ENCODE data around the gene XRCC3.
A peak's percentile ranks its signal among the peaks of the same experiment; 100 is the strongest.

The XRCC3 gene

GRCh38 chr14:103725001-103725682 lies 9.9 kb upstream of the XRCC3 start:
- DNase-seq, result no peak

DNA sequence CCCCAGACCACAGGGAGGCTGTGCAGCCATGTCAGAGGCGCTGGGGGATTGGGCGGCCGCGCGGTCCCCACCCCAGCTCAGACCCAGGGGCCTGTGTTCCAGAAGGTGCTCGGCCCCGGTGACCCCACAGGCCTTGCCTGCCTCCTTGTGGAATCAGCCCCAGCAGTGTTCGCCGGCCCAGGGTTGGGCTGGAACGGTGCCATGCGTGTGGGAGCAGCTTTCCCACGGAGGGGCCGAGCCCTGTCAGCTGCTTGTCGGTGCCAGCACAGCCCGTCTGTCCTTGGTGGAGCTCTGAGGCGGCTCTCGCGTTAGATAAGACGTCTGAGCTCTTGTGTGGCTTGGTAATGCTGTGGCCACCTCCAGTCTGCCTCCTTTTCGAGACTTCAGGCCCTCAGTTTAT lies 8.9 kb upstream of the XRCC3 start:
- no peak for DNase-seq

- no peak for DNase-seq
Observed at GRCh38 chr14:103723748-103724081, 8.5 kb upstream of the XRCC3 start.

- peak in 1 of 2 experiments; percentile 9 for DNase-seq
Observed at GRCh38 chr14:103721334-103722120, 6.3 kb upstream of the XRCC3 start.

DNA sequence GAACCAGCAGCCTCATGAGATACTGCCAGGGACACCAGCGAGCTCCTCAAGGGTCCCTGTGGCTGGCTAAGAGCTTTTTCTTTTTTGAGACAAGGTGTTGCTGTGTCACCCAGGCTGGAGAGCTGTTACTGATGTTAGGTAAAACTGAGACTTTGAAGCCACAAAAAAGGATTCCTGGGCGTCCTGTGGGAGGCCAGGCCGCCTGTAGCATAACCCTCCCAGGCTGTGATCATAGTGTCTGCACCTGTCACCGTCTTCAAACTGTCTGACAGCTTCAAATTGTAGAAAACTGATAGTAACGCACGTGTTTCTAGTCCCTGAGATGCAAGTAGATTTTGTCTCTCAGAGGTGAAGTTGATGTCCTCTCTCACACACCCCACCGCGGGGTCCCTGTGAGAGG lies 4.5 kb upstream of the XRCC3 start:
- no peak for DNase-seq

- no peak for DNase-seq
Observed at GRCh38 chr14:103718572-103718971, 3.3 kb upstream of the XRCC3 start.

GRCh38 chr14:103716899-103717411 lies 1.7 kb upstream of the XRCC3 start:
- no peak for DNase-seq

DNA sequence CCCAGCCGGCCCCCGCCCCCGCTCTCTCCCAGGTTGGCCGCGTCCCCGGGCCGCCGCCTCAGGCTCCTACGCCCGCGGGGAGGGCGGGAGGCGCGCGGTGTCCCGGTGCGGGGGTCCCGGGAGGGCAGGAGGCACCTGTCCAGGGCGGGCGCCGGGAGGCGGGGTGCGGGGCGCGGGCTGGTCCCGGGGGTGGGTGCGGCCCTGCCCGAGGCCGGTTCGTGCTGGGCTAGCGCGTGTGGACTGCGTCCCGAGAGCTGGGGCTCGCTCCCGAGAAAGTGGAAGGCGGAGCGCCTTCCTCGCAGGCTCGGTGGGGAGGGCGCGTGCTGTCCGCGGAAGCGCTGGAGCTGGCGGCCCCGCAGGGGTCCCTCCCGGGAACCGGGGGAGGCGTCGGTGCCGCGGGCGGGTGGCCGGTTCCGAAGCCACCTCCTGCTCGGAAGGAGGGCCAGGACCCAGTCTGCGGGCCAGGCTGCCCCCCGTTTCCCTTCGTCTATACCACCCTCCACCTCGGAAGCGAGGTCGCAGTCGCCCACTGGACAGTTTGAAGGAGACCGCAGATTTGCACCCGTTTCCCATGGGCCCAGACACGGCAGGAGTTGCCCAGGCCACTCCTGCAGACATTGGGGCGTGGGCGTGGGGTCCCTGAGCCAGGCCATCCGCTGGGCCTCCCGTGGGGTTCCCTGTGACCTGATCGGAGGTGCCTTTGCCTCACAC lies 995 bp upstream of the XRCC3 start:
- peak in 1 of 2 experiments; percentile 24 for DNase-seq

DNA sequence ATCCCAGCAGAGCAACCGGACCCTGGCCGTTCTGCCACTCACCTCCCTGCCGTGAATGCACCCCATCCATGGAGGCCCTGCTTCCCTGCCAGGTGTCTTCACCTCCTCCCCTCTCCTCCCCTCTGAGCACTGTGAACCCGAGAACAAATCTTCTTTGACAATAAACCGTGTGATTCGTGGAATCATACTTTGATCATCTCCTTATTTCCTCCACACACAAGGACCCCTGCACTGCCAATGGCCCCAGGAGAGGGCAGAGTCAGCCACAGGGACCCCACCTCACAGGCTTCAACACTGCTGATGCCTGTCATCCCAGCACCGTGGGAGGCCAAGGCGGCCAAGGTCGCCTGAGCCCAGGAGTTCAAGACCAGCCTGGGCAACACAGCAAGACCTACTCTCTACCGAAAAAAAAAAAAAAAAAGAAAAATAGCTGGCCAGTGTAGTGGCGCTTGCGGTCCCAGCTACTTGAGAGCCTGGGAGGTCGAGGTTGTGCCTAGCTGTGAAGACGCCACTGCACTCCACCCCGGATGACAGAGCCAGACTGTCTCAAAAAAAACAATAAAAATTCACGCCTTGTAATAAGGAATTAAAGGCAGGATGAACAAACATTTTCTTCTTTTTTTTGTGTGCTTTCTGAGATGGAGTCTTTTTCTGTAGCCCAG lies 1.1 kb downstream of the XRCC3 start:
- no peak for DNase-seq

DNA sequence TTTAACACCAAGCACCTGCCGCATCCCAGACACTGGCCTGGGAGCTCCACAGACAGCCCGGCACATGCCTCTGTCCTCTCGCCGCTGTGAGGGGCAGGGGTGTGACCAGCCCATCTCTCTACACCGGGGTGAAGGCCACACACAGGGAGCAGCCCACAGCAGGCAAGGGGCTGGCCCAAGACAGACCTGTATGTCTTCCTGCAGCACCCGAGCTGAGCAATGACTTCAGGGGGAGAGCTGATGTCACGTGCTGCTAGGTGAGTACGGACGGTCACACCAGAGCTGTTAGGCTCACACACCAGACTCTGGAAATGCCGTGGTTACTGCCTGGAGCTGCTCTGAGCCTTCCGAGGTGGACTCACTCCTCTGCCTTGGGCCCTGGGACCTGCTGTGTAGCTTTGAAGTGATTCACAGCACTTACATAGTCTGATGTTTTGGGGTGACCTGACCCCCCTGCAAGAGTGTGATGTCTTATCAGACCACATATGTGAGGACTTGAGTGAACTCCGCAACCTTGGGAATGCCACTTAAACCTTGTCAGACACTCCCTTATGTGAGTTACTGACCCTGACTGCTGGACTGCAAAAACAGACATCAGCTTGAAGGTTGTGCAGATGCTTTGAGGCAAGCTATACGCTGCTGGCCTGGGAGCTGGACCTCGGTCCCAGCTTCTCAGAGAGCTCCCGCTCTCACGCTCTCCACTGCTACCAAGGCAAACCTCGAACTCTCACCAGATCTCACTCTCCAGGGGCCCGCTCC lies 1.8 kb downstream of the XRCC3 start:
- no peak for DNase-seq

DNA sequence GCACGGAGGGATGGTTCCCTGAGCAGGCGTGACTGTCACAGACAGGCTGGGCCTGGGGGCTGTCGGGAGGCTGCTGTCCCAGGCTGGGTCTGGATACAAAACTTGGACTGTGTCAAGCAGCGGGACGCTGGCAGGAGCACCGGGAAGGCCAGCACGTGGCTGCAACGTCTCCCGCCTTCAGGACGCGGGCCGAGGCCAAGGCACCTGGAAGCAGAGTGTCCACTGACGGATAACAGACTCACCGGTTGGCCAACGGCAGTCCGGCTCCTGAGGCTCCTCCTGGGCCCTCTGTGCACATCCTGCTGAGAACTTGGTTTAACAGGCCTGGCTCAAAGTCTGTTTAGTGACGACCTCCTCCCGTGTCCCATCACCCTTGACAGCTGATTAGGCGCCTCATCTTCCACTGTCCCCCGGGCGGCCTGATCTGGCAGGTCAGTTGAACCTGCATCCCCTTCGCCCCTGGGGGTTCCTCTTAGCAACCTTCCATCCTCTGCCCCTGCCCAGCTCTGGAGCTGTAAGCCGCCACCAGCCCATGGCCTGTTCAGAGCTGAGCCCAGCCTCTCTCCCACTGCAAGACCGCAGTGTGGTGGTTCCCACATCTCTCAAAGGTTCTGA lies 2.5 kb downstream of the XRCC3 start:
- DNase-seq, result no peak

DNA sequence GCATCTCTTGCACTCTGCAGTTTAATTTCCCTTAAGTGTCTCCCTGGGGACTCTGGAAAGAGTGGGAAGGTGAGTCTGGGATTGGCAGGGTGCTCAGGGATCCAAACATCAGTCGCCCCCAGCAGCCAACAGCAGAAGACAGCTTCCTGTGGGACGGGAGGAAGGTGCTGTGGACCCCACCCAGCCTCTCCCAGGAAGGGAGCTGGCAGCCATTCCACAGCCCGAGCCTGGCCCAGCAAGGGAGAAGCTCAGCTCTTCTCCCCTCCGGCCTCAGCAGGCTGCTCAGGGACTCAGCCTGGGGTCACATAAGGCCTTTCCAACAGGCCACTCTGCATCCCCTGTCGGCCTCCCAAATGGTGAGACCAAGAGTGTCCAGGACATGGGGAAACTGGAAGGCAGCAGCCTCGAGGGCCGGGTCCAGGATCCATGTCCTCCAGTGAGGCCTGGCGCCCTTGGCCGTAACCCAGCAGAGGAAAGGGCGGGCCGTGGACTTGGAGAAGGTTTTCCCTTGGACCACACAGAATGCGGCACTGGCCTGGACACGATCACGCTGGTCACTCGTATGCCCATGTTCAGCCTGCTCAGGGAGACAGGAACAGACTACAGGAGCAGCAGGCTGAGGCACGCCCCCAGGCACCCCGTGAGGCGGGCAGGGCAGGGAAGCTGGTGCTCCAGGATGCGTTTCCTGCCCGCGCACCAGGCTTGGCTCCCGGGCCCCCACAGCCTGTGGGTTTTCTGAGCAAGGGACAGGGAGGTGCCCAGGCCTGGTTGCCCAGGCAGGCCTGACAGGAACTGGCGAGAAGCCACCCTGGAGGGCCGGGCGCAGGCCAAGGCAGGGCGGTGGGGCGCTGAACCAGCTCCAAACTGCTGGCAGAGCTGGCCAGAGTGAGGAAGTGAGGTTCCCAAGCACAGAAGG lies 3.5 kb downstream of the XRCC3 start:
- no peak for DNase-seq

GRCh38 chr14:103710771-103711377 lies 4.4 kb downstream of the XRCC3 start:
- no peak for DNase-seq

DNA sequence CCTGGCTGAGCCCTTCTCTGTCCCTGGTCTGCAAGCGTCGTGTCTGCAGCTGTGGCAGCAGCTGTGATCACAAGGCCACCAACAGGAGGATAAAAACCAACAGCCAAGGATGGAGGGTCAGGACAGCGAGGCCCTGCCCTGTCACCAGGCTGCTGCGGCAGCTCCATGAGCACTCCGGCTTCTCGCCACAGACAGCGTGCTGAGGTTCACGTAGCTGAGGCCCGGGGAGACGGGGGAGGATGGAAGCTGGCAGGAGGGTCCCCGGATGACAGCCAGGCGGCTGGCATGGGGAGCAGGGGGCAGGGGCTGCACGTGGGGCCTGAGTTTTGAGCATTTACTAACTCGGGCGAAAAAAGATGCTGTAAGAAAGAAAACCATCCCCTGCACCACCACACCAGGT lies 5.4 kb downstream of the XRCC3 start:
- no peak for DNase-seq

DNA sequence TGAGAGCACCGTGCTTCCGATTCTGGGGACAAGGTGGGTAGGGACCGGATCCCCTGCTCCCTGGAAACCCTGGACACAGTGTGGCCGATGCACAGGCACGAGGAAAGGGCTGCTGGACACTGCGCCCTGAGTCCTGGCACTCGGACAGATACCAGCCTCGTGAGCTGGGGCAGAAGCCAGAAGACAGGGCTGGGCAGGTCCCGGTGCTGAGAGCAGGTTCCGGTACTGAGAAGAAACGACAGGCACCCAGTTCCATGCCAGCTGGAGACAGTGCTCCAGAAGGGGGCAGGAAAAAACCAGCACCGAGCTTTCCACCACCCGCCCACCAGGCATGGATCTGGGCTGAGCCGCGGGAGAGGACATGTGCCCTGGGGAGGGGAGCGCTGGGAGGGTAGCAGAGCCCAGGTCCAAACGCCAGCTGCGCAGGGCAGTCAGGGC lies 6.5 kb downstream of the XRCC3 start:
- DNase-seq, result no peak

- DNase-seq, result no peak
Observed at GRCh38 chr14:103707329-103708263, 7.7 kb downstream of the XRCC3 start.

DNA sequence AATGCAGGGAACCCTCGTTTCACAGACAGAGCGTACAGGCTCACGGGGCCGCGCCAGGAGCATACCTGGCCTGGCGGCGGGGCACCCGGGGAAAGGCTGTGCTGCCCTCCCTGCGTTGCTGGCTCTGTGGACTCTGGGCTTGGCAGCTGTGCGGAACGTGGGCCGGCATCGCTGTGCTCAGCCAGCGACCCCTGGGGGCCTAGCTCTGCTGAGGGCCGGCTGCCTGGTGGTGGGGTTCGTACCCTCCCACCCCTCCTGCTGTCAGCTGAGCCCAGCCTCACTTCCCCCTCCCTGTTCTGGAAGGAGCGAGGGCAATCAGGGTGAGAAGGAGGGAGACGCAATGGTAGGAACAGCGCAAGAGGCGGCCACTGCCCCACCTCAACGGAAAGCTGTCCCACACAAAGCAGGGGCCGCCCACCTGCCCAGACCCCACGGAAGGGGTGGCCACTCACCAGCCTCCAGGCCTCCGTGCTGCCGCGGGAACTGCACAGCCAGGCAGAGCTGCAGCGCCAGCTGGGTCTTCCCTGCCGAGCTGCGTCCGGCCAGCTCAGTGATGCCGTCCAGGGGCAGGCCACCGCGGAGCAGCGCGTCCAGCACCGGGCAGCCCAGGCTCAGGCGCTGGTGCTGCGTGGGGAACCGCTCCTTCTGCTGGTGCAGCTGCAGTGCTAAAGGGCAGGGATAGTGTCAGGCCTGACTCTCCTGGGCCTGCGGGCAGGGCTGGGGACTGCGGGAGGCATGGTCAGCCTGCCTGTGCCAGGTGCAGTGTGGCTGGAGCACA lies 8.5 kb downstream of the XRCC3 start:
- no peak for DNase-seq

Measured in stimulated activated CD4-positive, alpha-beta T cell treated with anti-CD3 and anti-CD28 coated beads, Interleukin-4, amount 100 ng/mL, for 4 hours (primary cell).